IgD-negative memory B cell (primary cell): ENCODE measurements around the gene MAST2. TPM values are rescaled to one million over a fixed set of nuclear protein-coding genes. Genes with fewer than 3 reads are reported as not detected.
"Not testable (repeated sequence)": the region's sequence is repeated elsewhere in the genome, so short reads cannot be mapped to it uniquely, and the experiment has no call there.

Experiments used
- H3K27ac Mint-ChIP-seq, 3 donors: one replicate each; pipeline ENCODE4 v1.8.0; 2020 to 2022; ENCODE audit warnings: mild to moderate bottlenecking in 3 of 3, mixed read lengths in 3 of 3, moderate library complexity in 1 of 3
- H3K27me3 Mint-ChIP-seq: one replicate; pipeline ENCODE4 v1.8.0; 2021; ENCODE audit warnings: mixed read lengths
- H3K36me3 Mint-ChIP-seq: one replicate; pipeline ENCODE4 v1.8.0; 2020; ENCODE audit warnings: mild to moderate bottlenecking, mixed read lengths
- H3K4me1 Mint-ChIP-seq, 3 donors: one replicate each; pipeline ENCODE4 v1.8.0; 2020 to 2022; ENCODE audit warnings: mixed read lengths in 3 of 3, mild to moderate bottlenecking in 1 of 3
- H3K4me3 Mint-ChIP-seq, 4 donors: one replicate each; pipeline ENCODE4 v1.8.0; 2020 to 2022; ENCODE audit warnings: mild to moderate bottlenecking in 4 of 4, mixed read lengths in 4 of 4, moderate library complexity in 3 of 4
- H3K9me3 Mint-ChIP-seq, 3 donors: one replicate each; pipeline ENCODE4 v1.8.0; 2020 to 2021; ENCODE audit warnings: mixed read lengths in 3 of 3, mild to moderate bottlenecking in 1 of 3
- polyA plus RNA-seq: library from polyadenylated mRNA; unstranded; fragments of 300-500 nt; fragmentation: Illumina TruSeq; gene quantifications from one replicate; pipeline ENCODE4 v1.2.3, GENCODE V29; 2021

MAST2 gene
- polyA plus RNA-seq, 1 donor from 2014 or later: 3.1 TPM

- peaks cover 7% of the 10 kb centered on the region for H3K36me3 Mint-ChIP-seq
- H3K4me1 Mint-ChIP-seq: peaks cover 10 to 13% (median 11%) of the 10 kb centered on the region in 3 donors
- H3K9me3 Mint-ChIP-seq: no peaks in the 10 kb centered on the region
- no peaks in the 10 kb centered on the region for H3K27me3 Mint-ChIP-seq
- no peak overlapping the region for H3K27ac Mint-ChIP-seq
- no peak overlapping the region for H3K4me3 Mint-ChIP-seq
These were observed 119.4 kb downstream of the MAST2 start for GRCh38 chr1:45922813-45923212.

GRCh38 chr1:45923343-45923742, 119.9 kb downstream of the MAST2 start:
- H3K27ac Mint-ChIP-seq: no peak overlapping the region
- H3K27me3 Mint-ChIP-seq: no peaks in the 10 kb centered on the region
- H3K36me3 Mint-ChIP-seq: peaks cover 2% of the 10 kb centered on the region
- H3K4me3 Mint-ChIP-seq: no peak overlapping the region
- no peaks in the 10 kb centered on the region for H3K9me3 Mint-ChIP-seq
- H3K4me1 Mint-ChIP-seq: peaks cover 11 to 13% (median 13%) of the 10 kb centered on the region in 3 donors

- H3K4me1 Mint-ChIP-seq: peaks cover 13 to 15% (median 15%) of the 10 kb centered on the region in 3 donors
- no peaks in the 10 kb centered on the region for H3K9me3 Mint-ChIP-seq
- H3K36me3 Mint-ChIP-seq: peaks cover 2% of the 10 kb centered on the region
- no peaks in the 10 kb centered on the region for H3K27me3 Mint-ChIP-seq
- H3K4me3 Mint-ChIP-seq: no peak overlapping the region
- H3K27ac Mint-ChIP-seq: no peak overlapping the region
These were observed 121.3 kb downstream of the MAST2 start for GRCh38 chr1:45924736-45925135.

GRCh38 chr1:45925728-45926287, 122.4 kb downstream of the MAST2 start:
- Mint-ChIP-seq H3K4me1 (peaks cover 13 to 15% (median 15%) of the 10 kb centered on the region in 3 donors), H3K4me3 (no peak overlapping the region), H3K36me3 (peaks cover 2% of the 10 kb centered on the region)

GRCh38 chr1:45926330-45926729, 122.9 kb downstream of the MAST2 start:
- Mint-ChIP-seq H3K27me3 (no peaks in the 10 kb centered on the region), H3K9me3 (no peaks in the 10 kb centered on the region), H3K27ac (no peak overlapping the region), H3K36me3 (peaks cover 2% of the 10 kb centered on the region), H3K4me1 (peaks cover 13 to 15% (median 15%) of the 10 kb centered on the region in 3 donors), H3K4me3 (no peak overlapping the region)

More at GRCh38 chr1:45925728-45926287, 122.4 kb downstream of the MAST2 start:
- no peaks in the 10 kb centered on the region for H3K27me3 Mint-ChIP-seq
- no peaks in the 10 kb centered on the region for H3K9me3 Mint-ChIP-seq
- no peak overlapping the region for H3K27ac Mint-ChIP-seq

GRCh38 chr1:45927231-45927915, 124.0 kb downstream of the MAST2 start:
- not testable (repeated sequence) for H3K27me3 Mint-ChIP-seq, H3K27ac Mint-ChIP-seq, H3K4me3 Mint-ChIP-seq, H3K36me3 Mint-ChIP-seq, H3K9me3 Mint-ChIP-seq
- peaks cover 13 to 15% (median 14%) of the 10 kb centered on the region in 3 donors for H3K4me1 Mint-ChIP-seq

- peaks cover 2% of the 10 kb centered on the region for H3K36me3 Mint-ChIP-seq
- no peak overlapping the region for H3K27ac Mint-ChIP-seq
These were observed 125.2 kb downstream of the MAST2 start for GRCh38 chr1:45928486-45929205.

GRCh38 chr1:45929257-45929687, 125.9 kb downstream of the MAST2 start:
- no peak overlapping the region for H3K4me3 Mint-ChIP-seq
- no peak overlapping the region for H3K27ac Mint-ChIP-seq
- no peaks in the 10 kb centered on the region for H3K36me3 Mint-ChIP-seq
- H3K9me3 Mint-ChIP-seq: no peaks in the 10 kb centered on the region
- no peaks in the 10 kb centered on the region for H3K27me3 Mint-ChIP-seq
- H3K4me1 Mint-ChIP-seq: peaks cover 13 to 16% (median 14%) of the 10 kb centered on the region in 3 donors

More at GRCh38 chr1:45928486-45929205, 125.2 kb downstream of the MAST2 start:
- no peak overlapping the region for H3K4me3 Mint-ChIP-seq
- no peaks in the 10 kb centered on the region for H3K27me3 Mint-ChIP-seq
- H3K9me3 Mint-ChIP-seq: no peaks in the 10 kb centered on the region
- peaks cover 13 to 15% (median 14%) of the 10 kb centered on the region in 3 donors for H3K4me1 Mint-ChIP-seq

- H3K27me3 Mint-ChIP-seq: peaks cover 2% of the 10 kb centered on the region
- peaks cover 0 to 8% (median 2%) of the 10 kb centered on the region in 3 donors for H3K9me3 Mint-ChIP-seq
- H3K36me3 Mint-ChIP-seq: no peaks in the 10 kb centered on the region
- H3K4me3 Mint-ChIP-seq: no peak overlapping the region
- no peak overlapping the region for H3K27ac Mint-ChIP-seq
- peaks cover 15 to 20% (median 19%) of the 10 kb centered on the region in 3 donors for H3K4me1 Mint-ChIP-seq
These were observed 127.1 kb downstream of the MAST2 start for GRCh38 chr1:45930258-45931150.

GRCh38 chr1:45932205-45932604, 128.8 kb downstream of the MAST2 start:
- H3K4me1 Mint-ChIP-seq: peaks cover 15 to 25% (median 23%) of the 10 kb centered on the region in 3 donors
- H3K36me3 Mint-ChIP-seq, H3K9me3 Mint-ChIP-seq, H3K27ac Mint-ChIP-seq, H3K4me3 Mint-ChIP-seq, H3K27me3 Mint-ChIP-seq: not testable (repeated sequence)

- Mint-ChIP-seq H3K36me3 (peaks cover 10% of the 10 kb centered on the region), H3K4me3 (peak overlapping the region in 2 of 4 donors; percentile 26 to 52), H3K27ac (peak overlapping the region in 2 of 3 donors; percentile 0 to 14)
These were observed 131.5 kb downstream of the MAST2 start for GRCh38 chr1:45934947-45935346.

GRCh38 chr1:45938029-45938428, 134.6 kb downstream of the MAST2 start:
- no peak overlapping the region for H3K27ac Mint-ChIP-seq

More at GRCh38 chr1:45934947-45935346, 131.5 kb downstream of the MAST2 start:
- Mint-ChIP-seq H3K4me1 (peaks cover 13 to 21% (median 20%) of the 10 kb centered on the region in 3 donors), H3K27me3 (peaks cover 2% of the 10 kb centered on the region), H3K9me3 (peaks cover 0 to 8% (median 2%) of the 10 kb centered on the region in 3 donors)

GRCh38 chr1:45942411-45942810, 139.0 kb downstream of the MAST2 start:
- H3K4me3 Mint-ChIP-seq: no peak overlapping the region

More at GRCh38 chr1:45938029-45938428, 134.6 kb downstream of the MAST2 start:
- Mint-ChIP-seq H3K4me3 (no peak overlapping the region), H3K4me1 (peaks cover 13 to 21% (median 20%) of the 10 kb centered on the region in 3 donors), H3K9me3 (peaks cover 5 to 17% (median 5%) of the 10 kb centered on the region in 3 donors), H3K36me3 (peaks cover 12% of the 10 kb centered on the region), H3K27me3 (peaks cover 2% of the 10 kb centered on the region)

GRCh38 chr1:45943185-45943584, 139.8 kb downstream of the MAST2 start:
- H3K36me3 Mint-ChIP-seq: peaks cover 7% of the 10 kb centered on the region
- peaks cover 3 to 11% (median 8%) of the 10 kb centered on the region in 3 donors for H3K9me3 Mint-ChIP-seq
- H3K27me3 Mint-ChIP-seq: no peaks in the 10 kb centered on the region
- H3K27ac Mint-ChIP-seq: no peak overlapping the region
- peaks cover 0 to 4% (median 0%) of the 10 kb centered on the region in 3 donors for H3K4me1 Mint-ChIP-seq
- no peak overlapping the region for H3K4me3 Mint-ChIP-seq

More at GRCh38 chr1:45942411-45942810, 139.0 kb downstream of the MAST2 start:
- Mint-ChIP-seq H3K4me1 (peaks cover 0 to 4% (median 0%) of the 10 kb centered on the region in 3 donors), H3K27me3 (no peaks in the 10 kb centered on the region), H3K9me3 (peaks cover 3 to 11% (median 5%) of the 10 kb centered on the region in 3 donors), H3K27ac (no peak overlapping the region), H3K36me3 (peaks cover 9% of the 10 kb centered on the region)
